ENCODE data around the gene AKAP9. TPM values are rescaled to one million over a fixed set of nuclear protein-coding genes. Genes with fewer than 3 reads are reported as not detected.
"Not testable (repeated sequence)": the region's sequence is repeated elsewhere in the genome, so short reads cannot be mapped to it uniquely, and the experiment has no call there.

AKAP9 gene
- total RNA-seq, 2 donors from 2014 or later: 57.0 to 61.9 TPM

DNA sequence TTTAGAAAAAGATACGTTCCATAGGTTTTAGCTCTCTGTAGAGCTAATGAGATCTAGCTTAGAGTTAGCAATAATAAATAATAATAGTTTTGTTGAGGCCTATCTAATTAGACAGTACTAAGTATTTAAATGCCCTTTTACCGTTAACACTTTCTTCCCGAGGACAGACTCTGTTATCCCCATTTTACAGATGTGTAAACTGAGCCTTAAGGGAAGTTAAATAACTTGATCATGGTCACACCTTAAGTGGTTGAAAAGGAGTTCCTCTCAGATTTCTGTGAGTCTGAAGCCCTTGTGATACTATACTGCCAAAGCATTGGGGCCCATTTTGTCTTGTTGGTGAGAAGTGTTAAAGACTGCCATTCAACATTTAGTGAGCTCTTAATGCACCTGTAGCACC, 132.0 kb downstream of the AKAP9 start:
- WGBS, 2 experiments (ENCODE audit: insufficient coverage in 1 of 2, insufficient read length in 1 of 2): 91 to 100% methylated on average over 2 to 3 of the region's 3 CpGs

DNA sequence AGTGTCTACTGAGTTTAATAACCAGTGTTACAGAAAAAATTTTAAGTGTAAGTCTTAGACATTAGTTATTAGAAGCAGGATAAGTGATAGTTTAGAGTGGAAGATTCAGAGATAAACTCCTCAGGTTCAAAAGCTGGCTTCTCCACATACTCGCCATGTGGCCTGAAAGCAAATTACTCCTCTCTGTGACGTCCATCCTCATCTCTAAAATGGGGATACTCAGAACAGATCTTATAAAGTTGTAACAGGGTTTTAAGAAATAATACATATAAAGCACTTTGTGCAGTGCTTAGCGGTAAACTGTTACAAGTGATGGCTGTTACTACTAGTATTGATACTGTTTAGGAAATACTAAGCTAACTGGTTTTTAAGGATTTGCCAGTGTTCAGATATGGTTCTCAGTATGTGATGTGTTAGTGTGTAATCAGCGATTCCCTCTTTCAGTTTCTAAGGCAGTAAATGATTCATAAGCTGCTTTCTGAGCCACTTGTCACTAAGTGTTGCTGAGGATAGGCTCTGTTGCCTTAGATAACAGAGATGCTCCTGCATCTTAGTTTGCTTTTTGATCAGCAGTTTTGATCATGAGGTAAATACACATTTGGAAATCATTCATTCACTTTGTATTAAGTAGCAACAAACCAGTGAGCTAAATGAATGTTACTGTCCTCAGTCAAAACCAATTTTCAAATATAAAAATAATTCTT, 134.9 kb downstream of the AKAP9 start:
- TF ChIP-seq, protein P1, sequence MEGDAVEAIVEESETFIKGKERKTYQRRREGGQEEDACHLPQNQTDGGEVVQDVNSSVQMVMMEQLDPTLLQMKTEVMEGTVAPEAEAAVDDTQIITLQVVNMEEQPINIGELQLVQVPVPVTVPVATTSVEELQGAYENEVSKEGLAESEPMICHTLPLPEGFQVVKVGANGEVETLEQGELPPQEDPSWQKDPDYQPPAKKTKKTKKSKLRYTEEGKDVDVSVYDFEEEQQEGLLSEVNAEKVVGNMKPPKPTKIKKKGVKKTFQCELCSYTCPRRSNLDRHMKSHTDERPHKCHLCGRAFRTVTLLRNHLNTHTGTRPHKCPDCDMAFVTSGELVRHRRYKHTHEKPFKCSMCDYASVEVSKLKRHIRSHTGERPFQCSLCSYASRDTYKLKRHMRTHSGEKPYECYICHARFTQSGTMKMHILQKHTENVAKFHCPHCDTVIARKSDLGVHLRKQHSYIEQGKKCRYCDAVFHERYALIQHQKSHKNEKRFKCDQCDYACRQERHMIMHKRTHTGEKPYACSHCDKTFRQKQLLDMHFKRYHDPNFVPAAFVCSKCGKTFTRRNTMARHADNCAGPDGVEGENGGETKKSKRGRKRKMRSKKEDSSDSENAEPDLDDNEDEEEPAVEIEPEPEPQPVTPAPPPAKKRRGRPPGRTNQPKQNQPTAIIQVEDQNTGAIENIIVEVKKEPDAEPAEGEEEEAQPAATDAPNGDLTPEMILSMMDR (conservative IDR thresholded peaks at IDR 0.05): no peak
- peaks cover 61% of the 10 kb centered on the region for H3K36me3 ChIP-seq (ENCODE audit: control insufficient read depth, insufficient read depth, low read length)
- H3K27ac Mint-ChIP-seq: no peak overlapping the region
- DNase-seq: no peak
- H3K4me3 ChIP-seq (ENCODE audit: low read length): no peak overlapping the region
- no peak overlapping the region for H3K9ac ChIP-seq (ENCODE audit: extremely low read depth, low read length, poor library complexity, severe bottlenecking)
- H3K27ac ChIP-seq (ENCODE audit: low read depth, low read length): no peak overlapping the region
- 98 to 100% methylated on average over 2 to 4 of the region's 4 CpGs for WGBS, 2 experiments (ENCODE audit: insufficient coverage in 1 of 2, insufficient read length in 1 of 2)
- no peaks in the 10 kb centered on the region for H3K27me3 Mint-ChIP-seq (ENCODE audit: insufficient read depth)
- no peak overlapping the region for H3K4me3 Mint-ChIP-seq
- H3K36me3 Mint-ChIP-seq (ENCODE audit: low read depth): peaks cover 54% of the 10 kb centered on the region
- no peaks in the 10 kb centered on the region for H3K27me3 ChIP-seq (ENCODE audit: control insufficient read depth, insufficient read depth, low read length, poor library complexity, severe bottlenecking)
- no peaks in the 10 kb centered on the region for H3K4me1 Mint-ChIP-seq
- H3K9me3 ChIP-seq (ENCODE audit: control insufficient read depth, low read length): no peaks in the 10 kb centered on the region
- H3K4me1 ChIP-seq (ENCODE audit: control insufficient read depth, insufficient read depth, low read length): no peaks in the 10 kb centered on the region
- H3K9me3 Mint-ChIP-seq: no peaks in the 10 kb centered on the region

More for the DNA sequence above, 132.0 kb downstream of the AKAP9 start:
- Histone ChIP-seq H3K36me3 (ENCODE audit: control insufficient read depth, insufficient read depth, low read length) (peaks cover 61% of the 10 kb centered on the region), H3K9me3 (ENCODE audit: control insufficient read depth, low read length) (no peaks in the 10 kb centered on the region), H3K4me3 (ENCODE audit: low read length) (no peak overlapping the region), H3K4me1 (ENCODE audit: control insufficient read depth, insufficient read depth, low read length) (no peaks in the 10 kb centered on the region), H3K27ac (ENCODE audit: low read depth, low read length) (no peak overlapping the region), H3K9ac (ENCODE audit: extremely low read depth, low read length, poor library complexity, severe bottlenecking) (no peak overlapping the region), H3K27me3 (ENCODE audit: control insufficient read depth, insufficient read depth, low read length, poor library complexity, severe bottlenecking) (no peaks in the 10 kb centered on the region)
- H3K27ac Mint-ChIP-seq: no peak overlapping the region
- DNase-seq: no peak
- H3K4me3 Mint-ChIP-seq: no peak overlapping the region
- no peaks in the 10 kb centered on the region for H3K4me1 Mint-ChIP-seq
- H3K36me3 Mint-ChIP-seq (ENCODE audit: low read depth): peaks cover 50% of the 10 kb centered on the region
- H3K9me3 Mint-ChIP-seq: no peaks in the 10 kb centered on the region
- TF ChIP-seq, protein P1 (conservative IDR thresholded peaks at IDR 0.05): no peak
- H3K27me3 Mint-ChIP-seq (ENCODE audit: insufficient read depth): no peaks in the 10 kb centered on the region

DNA sequence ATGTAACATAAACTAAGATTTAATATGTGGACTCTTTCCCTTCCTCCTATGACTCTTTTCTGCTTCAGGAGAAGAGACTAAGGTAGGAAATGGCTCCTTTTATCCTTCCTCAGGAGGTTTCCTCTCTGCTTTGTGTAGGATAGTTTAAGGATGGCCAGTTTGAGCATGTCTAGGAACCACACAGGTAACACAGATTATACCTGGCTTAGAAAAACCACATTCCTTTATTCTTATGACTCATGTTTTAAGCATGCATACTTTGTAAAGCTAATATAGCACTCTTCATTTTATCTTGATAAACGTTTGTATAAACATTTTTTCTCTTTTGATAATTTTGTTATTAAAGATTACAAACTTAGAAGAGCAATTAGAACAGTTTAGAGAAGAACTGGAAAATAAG, 135.8 kb downstream of the AKAP9 start:
- H3K9ac ChIP-seq (ENCODE audit: extremely low read depth, low read length, poor library complexity, severe bottlenecking): no peak overlapping the region
- H3K9me3 ChIP-seq (ENCODE audit: control insufficient read depth, low read length): no peaks in the 10 kb centered on the region
- H3K4me3 Mint-ChIP-seq: no peak overlapping the region
- WGBS, 2 experiments (ENCODE audit: insufficient coverage in 1 of 2, insufficient read length in 1 of 2): no CpG with 5 or more reads among the region's 1 CpG
- TF ChIP-seq, protein P1 (conservative IDR thresholded peaks at IDR 0.05): no peak
- no peak overlapping the region for H3K27ac Mint-ChIP-seq
- no peaks in the 10 kb centered on the region for H3K9me3 Mint-ChIP-seq
- H3K4me1 ChIP-seq (ENCODE audit: control insufficient read depth, insufficient read depth, low read length): no peaks in the 10 kb centered on the region
- peaks cover 57% of the 10 kb centered on the region for H3K36me3 ChIP-seq (ENCODE audit: control insufficient read depth, insufficient read depth, low read length)
- no peak overlapping the region for H3K27ac ChIP-seq (ENCODE audit: low read depth, low read length)
- no peak for DNase-seq
- no peak overlapping the region for H3K4me3 ChIP-seq (ENCODE audit: low read length)
- no peaks in the 10 kb centered on the region for H3K27me3 ChIP-seq (ENCODE audit: control insufficient read depth, insufficient read depth, low read length, poor library complexity, severe bottlenecking)
- peaks cover 53% of the 10 kb centered on the region for H3K36me3 Mint-ChIP-seq (ENCODE audit: low read depth)
- no peaks in the 10 kb centered on the region for H3K4me1 Mint-ChIP-seq
- no peaks in the 10 kb centered on the region for H3K27me3 Mint-ChIP-seq (ENCODE audit: insufficient read depth)

DNA sequence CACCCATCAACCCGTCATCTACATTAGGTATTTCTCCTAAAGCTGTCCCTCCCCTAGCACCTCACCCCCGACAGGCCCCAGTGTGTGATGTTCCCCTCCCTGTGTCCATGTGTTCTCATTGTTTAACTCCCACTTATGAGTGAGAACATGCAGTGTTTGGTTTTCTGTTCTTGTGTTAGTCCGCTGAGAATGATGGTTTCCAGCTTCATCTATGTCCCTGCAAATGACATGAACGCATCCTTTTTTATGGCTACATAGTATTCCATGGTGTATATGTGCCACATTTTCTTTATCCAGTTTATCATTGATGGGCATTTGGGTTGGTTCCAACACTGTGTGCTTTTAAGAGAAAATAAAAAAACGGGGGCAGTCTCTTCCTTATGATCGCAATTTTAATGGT, 143.3 kb downstream of the AKAP9 start:
- Histone ChIP-seq H3K9me3 (ENCODE audit: control insufficient read depth, low read length) (peaks cover 26% of the 10 kb centered on the region), H3K36me3 (ENCODE audit: control insufficient read depth, insufficient read depth, low read length) (peaks cover 84% of the 10 kb centered on the region)
- Mint-ChIP-seq H3K36me3 (ENCODE audit: low read depth) (peaks cover 72% of the 10 kb centered on the region), H3K9me3 (peaks cover 15% of the 10 kb centered on the region)
- H3K4me3 ChIP-seq (ENCODE audit: low read length); H3K27ac ChIP-seq (ENCODE audit: low read depth, low read length); H3K4me1 ChIP-seq (ENCODE audit: control insufficient read depth, insufficient read depth, low read length); H3K27me3 Mint-ChIP-seq (ENCODE audit: insufficient read depth); H3K9ac ChIP-seq (ENCODE audit: extremely low read depth, low read length, poor library complexity, severe bottlenecking); H3K4me1 Mint-ChIP-seq; DNase-seq; H3K27ac Mint-ChIP-seq; H3K4me3 Mint-ChIP-seq; H3K27me3 ChIP-seq (ENCODE audit: control insufficient read depth, insufficient read depth, low read length, poor library complexity, severe bottlenecking): not testable (repeated sequence)
- WGBS, 2 experiments (ENCODE audit: insufficient coverage in 1 of 2, insufficient read length in 1 of 2): 88 to 100% methylated on average over 4 to 6 of the region's 6 CpGs
